Measurements from ENCODE around the gene CEBPG. TPM values are rescaled to one million over a fixed set of nuclear protein-coding genes. Genes with fewer than 3 reads are reported as not detected.

Gene CEBPG
- total RNA-seq, 4 donors from 2014 or later, result 38.0 to 48.3 (median 43.1) TPM

DNA sequence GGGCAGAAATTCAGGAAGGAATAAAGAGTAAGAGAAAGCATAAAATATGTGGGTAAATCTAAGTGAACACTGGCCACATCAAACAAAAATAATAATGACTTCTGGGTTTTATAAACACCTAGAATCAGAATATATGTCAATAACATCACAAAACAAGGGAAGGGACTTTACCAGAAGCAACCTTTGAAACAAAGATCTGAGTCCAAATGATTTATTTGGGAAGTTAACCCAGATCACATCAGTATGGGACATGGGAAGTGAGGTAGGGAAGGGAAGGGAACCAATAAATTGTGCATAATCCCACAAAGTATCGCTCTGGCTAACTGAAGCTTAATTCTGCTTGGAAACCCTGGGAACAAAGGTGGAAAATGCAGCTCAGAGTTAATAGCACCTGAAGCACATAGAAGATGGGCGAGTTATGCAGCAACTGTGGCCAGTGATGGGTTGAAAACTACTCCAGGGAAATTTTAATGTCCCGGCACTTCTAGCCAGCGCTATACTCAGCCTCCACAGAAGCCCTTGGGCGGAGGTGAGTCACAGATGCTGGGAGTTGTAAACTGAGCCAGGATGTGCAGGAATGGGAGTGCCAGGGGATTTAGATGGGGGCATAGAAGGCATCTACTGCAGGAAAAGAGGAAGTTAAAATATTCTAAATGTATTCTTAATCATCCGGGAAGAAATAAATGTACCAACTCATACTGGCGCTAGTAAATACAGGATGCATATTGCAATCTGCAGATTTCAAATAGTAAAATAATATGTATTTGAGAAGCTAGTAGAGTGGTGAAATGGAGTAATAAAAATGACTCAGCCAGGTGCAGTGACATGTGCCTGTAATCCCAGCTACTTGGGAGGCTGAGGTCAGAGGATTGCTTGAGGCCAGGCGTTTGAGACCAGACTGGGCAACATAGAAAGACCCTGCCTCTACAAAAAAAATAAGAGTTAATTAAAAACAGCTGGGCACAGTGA is 34.2 kb upstream of the CEBPG start:
- H3K4me3 ChIP-seq (ENCODE audit: low read depth, poor library complexity, severe bottlenecking), result no peak overlapping the region
- no peak for DNase-seq (ENCODE audit: low spot score in 2 of 2)
- TF ChIP-seq POLR2A (IDR thresholded peaks at IDR 0.05), result no peak
- TF ChIP-seq, protein P1, sequence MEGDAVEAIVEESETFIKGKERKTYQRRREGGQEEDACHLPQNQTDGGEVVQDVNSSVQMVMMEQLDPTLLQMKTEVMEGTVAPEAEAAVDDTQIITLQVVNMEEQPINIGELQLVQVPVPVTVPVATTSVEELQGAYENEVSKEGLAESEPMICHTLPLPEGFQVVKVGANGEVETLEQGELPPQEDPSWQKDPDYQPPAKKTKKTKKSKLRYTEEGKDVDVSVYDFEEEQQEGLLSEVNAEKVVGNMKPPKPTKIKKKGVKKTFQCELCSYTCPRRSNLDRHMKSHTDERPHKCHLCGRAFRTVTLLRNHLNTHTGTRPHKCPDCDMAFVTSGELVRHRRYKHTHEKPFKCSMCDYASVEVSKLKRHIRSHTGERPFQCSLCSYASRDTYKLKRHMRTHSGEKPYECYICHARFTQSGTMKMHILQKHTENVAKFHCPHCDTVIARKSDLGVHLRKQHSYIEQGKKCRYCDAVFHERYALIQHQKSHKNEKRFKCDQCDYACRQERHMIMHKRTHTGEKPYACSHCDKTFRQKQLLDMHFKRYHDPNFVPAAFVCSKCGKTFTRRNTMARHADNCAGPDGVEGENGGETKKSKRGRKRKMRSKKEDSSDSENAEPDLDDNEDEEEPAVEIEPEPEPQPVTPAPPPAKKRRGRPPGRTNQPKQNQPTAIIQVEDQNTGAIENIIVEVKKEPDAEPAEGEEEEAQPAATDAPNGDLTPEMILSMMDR (IDR thresholded peaks at IDR 0.05), result no peak
- 45 to 55% methylated on average over 8 of the region's 8 CpGs for WGBS, 2 donors
- intact Hi-C loops (cut with DNase I; ENCODE audit: low total_unique reads), result no loop called here

DNA sequence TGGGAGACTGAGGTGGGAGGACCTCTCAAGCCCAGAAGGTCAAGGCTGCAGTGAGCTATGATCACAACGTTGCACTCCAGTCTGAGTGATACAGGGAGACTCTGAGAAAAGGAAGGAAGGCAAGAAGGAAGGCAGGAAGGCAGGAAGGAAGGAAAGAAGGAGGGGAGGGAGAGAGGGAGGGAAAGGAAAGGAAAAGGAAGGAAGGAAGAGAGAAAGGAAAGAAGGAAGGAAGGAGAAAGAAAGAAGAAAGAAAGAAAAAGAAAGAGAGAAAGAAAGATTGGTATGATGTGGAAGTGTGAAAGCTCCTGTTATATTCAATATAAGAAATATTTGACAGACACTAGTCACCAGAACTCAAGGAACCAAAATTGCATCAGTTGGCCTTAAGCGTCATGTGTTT is 32.5 kb upstream of the CEBPG start:
- whole genome bisulfite sequencing, 2 donors, result 74 to 81% methylated on average over 2 of the region's 2 CpGs
- no peak overlapping the region for H3K4me3 ChIP-seq (ENCODE audit: low read depth, poor library complexity, severe bottlenecking)
- intact Hi-C loops (cut with DNase I; ENCODE audit: low total_unique reads), result no loop called here
- TF ChIP-seq, protein P1 (IDR thresholded peaks at IDR 0.05), result no peak
- no peak for TF ChIP-seq POLR2A (IDR thresholded peaks at IDR 0.05)
- DNase-seq (ENCODE audit: low spot score in 2 of 2), result no peak

DNA sequence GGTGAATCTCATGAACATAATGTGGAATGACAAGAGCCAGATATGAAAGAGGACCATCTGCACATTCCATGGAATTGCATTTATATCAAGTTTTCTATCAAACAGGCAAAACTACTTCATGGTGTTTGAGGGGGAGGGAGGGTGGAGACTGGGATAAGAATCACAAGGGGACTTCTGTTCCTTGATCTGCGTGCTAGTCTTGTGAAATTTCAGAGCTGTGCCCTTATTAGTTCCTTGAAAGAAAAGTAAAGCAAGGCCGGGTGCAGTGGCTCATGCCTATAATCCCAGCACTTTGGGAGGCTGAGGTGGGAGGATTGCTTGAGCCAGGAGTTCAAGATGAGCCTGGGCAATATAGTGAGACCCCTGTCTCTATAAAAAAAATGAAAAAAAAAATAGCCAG is 30.2 kb upstream of the CEBPG start:
- no peak overlapping the region for H3K4me3 ChIP-seq (ENCODE audit: low read depth, poor library complexity, severe bottlenecking)
- WGBS, 2 donors, result 62 to 68% methylated on average over 2 of the region's 2 CpGs
- no peak for TF ChIP-seq POLR2A (IDR thresholded peaks at IDR 0.05)
- TF ChIP-seq, protein P1 (IDR thresholded peaks at IDR 0.05), result no peak
- no peak for DNase-seq (ENCODE audit: low spot score in 2 of 2)
- intact Hi-C loops (cut with DNase I; ENCODE audit: low total_unique reads), result no loop called here

DNA sequence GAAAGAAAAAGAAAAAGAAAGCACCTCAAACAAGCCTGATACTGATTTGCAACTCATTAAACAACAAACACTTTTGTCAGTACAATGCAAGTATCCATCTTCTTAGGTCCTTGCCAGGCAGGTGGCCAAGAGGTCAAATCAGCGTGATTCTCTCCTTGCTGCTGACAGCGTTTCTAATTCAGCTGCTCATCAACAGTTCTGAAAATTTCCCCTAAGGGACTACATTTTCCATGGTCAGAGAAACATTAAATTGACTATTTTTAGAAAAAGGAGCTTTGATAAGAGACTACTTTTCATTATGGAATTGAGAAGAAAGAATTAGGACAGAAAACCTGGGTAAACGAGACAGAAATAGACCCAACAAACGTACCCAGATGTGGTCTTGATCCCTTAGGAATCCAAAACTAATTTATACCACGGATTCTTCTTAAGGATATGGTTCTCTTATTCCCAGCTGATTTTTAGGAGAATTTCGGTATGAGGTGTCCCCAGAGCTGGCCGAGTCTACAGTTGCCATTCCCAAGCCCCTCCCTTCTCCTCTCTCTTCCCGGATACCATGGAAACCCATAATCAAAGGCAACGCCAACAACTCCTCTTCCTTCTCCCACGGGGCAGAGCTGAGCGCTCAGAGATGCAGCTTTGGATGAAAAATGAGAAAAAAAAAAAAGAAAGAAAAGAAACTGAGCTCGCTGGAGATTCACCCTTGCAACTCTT is 29.5 kb upstream of the CEBPG start:
- TF ChIP-seq, protein P1 (IDR thresholded peaks at IDR 0.05), result no peak
- TF ChIP-seq POLR2A (IDR thresholded peaks at IDR 0.05), result no peak
- WGBS, 2 donors, result 14 to 17% methylated on average over 12 of the region's 12 CpGs
- intact Hi-C loops (cut with DNase I; ENCODE audit: low total_unique reads), result no loop called here
- no peak for DNase-seq (ENCODE audit: low spot score in 2 of 2)
- no peak overlapping the region for H3K4me3 ChIP-seq (ENCODE audit: low read depth, poor library complexity, severe bottlenecking)

DNA sequence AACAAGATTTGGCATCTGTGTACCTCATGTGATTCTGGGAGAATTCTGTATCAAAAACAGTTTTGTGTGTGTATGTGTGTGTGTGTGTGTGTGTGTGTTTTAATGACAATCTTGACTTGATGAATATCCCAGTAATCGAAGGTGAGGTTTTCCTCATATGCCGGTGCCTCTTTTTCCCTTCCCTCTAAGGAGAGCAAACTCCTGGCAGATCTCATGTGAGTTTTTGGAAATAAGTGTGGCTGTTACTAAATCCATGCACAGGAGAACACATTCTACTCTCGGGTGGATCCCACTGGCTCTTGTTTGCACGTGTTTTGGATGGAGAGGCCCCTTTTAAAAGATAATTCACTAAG is 29.0 kb upstream of the CEBPG start:
- DNase-seq (ENCODE audit: low spot score in 2 of 2), result no peak
- no peak overlapping the region for H3K4me3 ChIP-seq (ENCODE audit: low read depth, poor library complexity, severe bottlenecking)
- TF ChIP-seq, protein P1 (IDR thresholded peaks at IDR 0.05), result no peak
- TF ChIP-seq POLR2A (IDR thresholded peaks at IDR 0.05), result no peak
- WGBS, 2 donors, result 23 to 25% methylated on average over 4 of the region's 4 CpGs
- intact Hi-C loops (cut with DNase I; ENCODE audit: low total_unique reads), result no loop called here
